Endothelial cell of umbilical vein (primary cell): ENCODE data around the gene CYP4F22. TPM values are rescaled to one million over a fixed set of nuclear protein-coding genes. Genes with fewer than 3 reads are reported as not detected.

Source experiments
- BruUV-seq: library from RNA; stranded (reverse); fragments of 400-500 nt; replicated peaks from 2 replicates; lab custom pipeline; 2021; lab: Mats Ljungman, UMichigan
- CTCF ChIA-PET: fragments of 300-600, 350-600 bp; sonication (Branson Sonifier 250); formaldehyde crosslinking; loops from one replicate; lab custom pipeline; 2021; ENCODE audit warnings: antibody characterized with exemption, inconsistent platforms; lab: Charles Lee
- POLR2A ChIA-PET: fragments of 300-600, 350-600 bp; sonication (Branson Sonifier 250); formaldehyde crosslinking; loops from one replicate; lab custom pipeline; 2021; ENCODE audit warnings: antibody characterized with exemption, inconsistent platforms; lab: Charles Lee
- DNase-seq: peaks from one replicate; pipeline ENCODE4 v3.0.0-alpha.2; 2011; ENCODE audit warnings: low read depth, low spot score
- FAIRE-seq: peaks from 2 replicates; lab custom pipeline; 2011; peaks lifted over from hg19 to GRCh38; lab: Jason Lieb, UNC
- H2AFZ ChIP-seq: 2 replicates; pipeline ENCODE4 v1.6.0; 2012; ENCODE audit warnings: low read depth, low read length, control low read depth, inconsistent platforms
- H3K27ac ChIP-seq: 2 replicates; pipeline ENCODE4 v1.5.1; 2011; ENCODE audit warnings: low read depth, mild to moderate bottlenecking, control low read depth, low read length, moderate library complexity; ENCODE audit not compliant: insufficient read depth
- H3K27me3 ChIP-seq, 2 experiments: 2 replicates each; pipeline versions ENCODE4 v1.6.0 to v1.6.1; 2011; ENCODE audit warnings: low read length in 2 of 2, mixed read lengths in 1 of 2; ENCODE audit not compliant: control insufficient read depth in 2 of 2, insufficient read depth in 2 of 2
- H3K36me3 ChIP-seq, 2 experiments: 2 replicates in 1 of 2; 3 replicates in 1 of 2; pipeline ENCODE4 v1.5.1; 2011; ENCODE audit warnings: low read length in 2 of 2, mild to moderate bottlenecking in 1 of 2, moderate library complexity in 1 of 2; ENCODE audit not compliant: control insufficient read depth in 2 of 2, insufficient read depth in 2 of 2; ENCODE audit errors: extremely low read depth in 1 of 2
- H3K4me1 ChIP-seq: 3 replicates; pipeline ENCODE4 v1.5.1; 2011; ENCODE audit warnings: mild to moderate bottlenecking, low read length; ENCODE audit not compliant: control insufficient read depth, insufficient read depth; ENCODE audit errors: extremely low read depth
- H3K4me2 ChIP-seq: 2 replicates; pipeline ENCODE4 v1.6.1; 2011; ENCODE audit warnings: low read length, control low read depth, mixed read lengths; ENCODE audit not compliant: insufficient read depth
- H3K4me3 ChIP-seq, 3 experiments: fragments of 200-600 bp in 1 of 3; sonication (generic), shearing (Covaris generic) in 1 of 3; replicated peaks in 1 of 3; 2 replicates each; pipeline ENCODE4 v1.5.1; 2011 to 2016; ENCODE audit warnings: control low read depth in 3 of 3, low read length in 3 of 3, mild to moderate bottlenecking in 2 of 3, inconsistent platforms in 1 of 3, low read depth in 1 of 3, moderate library complexity in 1 of 3; ENCODE audit not compliant: insufficient read depth in 1 of 3
- H3K79me2 ChIP-seq: 2 replicates; pipeline ENCODE4 v1.6.0; 2012; ENCODE audit warnings: low read length, inconsistent platforms; ENCODE audit not compliant: control insufficient read depth, insufficient read depth
- H3K9ac ChIP-seq: replicated peaks from 2 replicates; pipeline ENCODE3; 2011; ENCODE audit warnings: low read length, control low read depth; ENCODE audit not compliant: insufficient read depth; ENCODE audit errors: extremely low read depth
- H3K9me1 ChIP-seq: replicated peaks from 3 replicates; pipeline ENCODE4 v1.6.0; 2011; ENCODE audit warnings: mild to moderate bottlenecking, low read length; ENCODE audit not compliant: control insufficient read depth, insufficient read depth; ENCODE audit errors: extremely low read depth
- H3K9me3 ChIP-seq: replicated peaks from 2 replicates; pipeline ENCODE4 v1.5.1; 2012; ENCODE audit warnings: low read length, inconsistent platforms; ENCODE audit not compliant: control insufficient read depth, insufficient read depth
- H4K20me1 ChIP-seq: replicated peaks from 2 replicates; pipeline ENCODE3; 2011; ENCODE audit warnings: mild to moderate bottlenecking, low read length; ENCODE audit not compliant: control insufficient read depth, insufficient read depth; ENCODE audit errors: extremely low read depth
- EZH2 ChIP-seq: IDR thresholded peaks from 2 replicates; pipeline ENCODE4 v1.6.1; 2012; ENCODE audit warnings: borderline replicate concordance, low read depth, mild to moderate bottlenecking, moderate library complexity, low read length, inconsistent platforms; ENCODE audit not compliant: severe bottlenecking
- FOS ChIP-seq: IDR thresholded peaks from 2 replicates; pipeline ENCODE4 v1.6.1; 2011; ENCODE audit warnings: mild to moderate bottlenecking, low read length, moderate library complexity, borderline replicate concordance; ENCODE audit not compliant: insufficient read depth
- GATA2 ChIP-seq: IDR thresholded peaks from 2 replicates; pipeline ENCODE4 v1.7.0; 2011; ENCODE audit warnings: low read depth, mild to moderate bottlenecking, moderate library complexity, mixed read lengths, low read length; ENCODE audit not compliant: insufficient read length, insufficient read depth
- JUN ChIP-seq: IDR thresholded peaks from 2 replicates; pipeline ENCODE4 v1.6.1; 2011; ENCODE audit warnings: borderline replicate concordance, low read depth; ENCODE audit not compliant: insufficient read length, insufficient read depth
- MYC ChIP-seq: IDR thresholded peaks from one replicate; pipeline ENCODE4 v1.6.1; 2011; ENCODE audit warnings: mild to moderate bottlenecking, low read depth, low read length
- POLR2A ChIP-seq: IDR thresholded peaks from 2 replicates; pipeline ENCODE4 v1.6.1; 2012; ENCODE audit warnings: low read depth, mild to moderate bottlenecking, control low read depth, low read length
- POLR2AphosphoS5 ChIP-seq: IDR thresholded peaks from 2 replicates; pipeline ENCODE4 v1.6.1; 2012; ENCODE audit warnings: low read depth, mild to moderate bottlenecking, control low read depth, low read length, moderate library complexity; ENCODE audit not compliant: insufficient read depth
- dilution Hi-C: fragments of 300-500 bp; cut with MboI; formaldehyde crosslinking; loops from one replicate; pipeline ENCODE4 v1.15.0; 2019; ENCODE audit warnings: low sequenced_read_pairs; ENCODE audit not compliant: extremely low pct_ligation_motif_present
- intact Hi-C: fragments of 100-400 bp; cut with micrococcal nuclease; formaldehyde crosslinking; loops from one replicate; pipeline ENCODE4 v1.10.0; 2022
- polyA plus RNA-seq, 4 experiments: library from polyadenylated mRNA; depleted of rRNA in 3 of 4; stranded (reverse) in 3 of 4; unstranded in 1 of 4; fragments of >200 nt; gene quantifications; 2 replicates each; pipeline versions ENCODE4 v1.2.1 to v1.2.3, GENCODE V29; 2011 to 2012; ENCODE audit warnings: missing spikeins in 1 of 4
- total RNA-seq: library from RNA; stranded (reverse); gene quantifications from 2 replicates; pipeline ENCODE4 v1.2.3, GENCODE V29; 2021
- TF ChIP-seq, protein P1 (sequence below), 2 donors: IDR thresholded peaks; 1 replicate in 1 of 2; 2 replicates in 1 of 2; pipeline ENCODE4 v1.5.1; 2011; ENCODE audit warnings: low read length in 2 of 2, mild to moderate bottlenecking in 2 of 2, moderate library complexity in 2 of 2, control low read depth in 1 of 2, inconsistent platforms in 1 of 2, low read depth in 1 of 2; ENCODE audit not compliant: insufficient read depth in 1 of 2; ENCODE audit errors: extremely low read depth in 1 of 2
- TF ChIP-seq, protein P2 (sequence below): IDR thresholded peaks from 2 replicates; pipeline ENCODE4 v1.6.1; 2011; ENCODE audit not compliant: insufficient read depth, insufficient read length

CYP4F22 gene
- total and polyA plus RNA-seq, 2 donors (not counting 3 experiments of a cell fraction or from before 2014, with no cell fraction given) = not detected

GRCh38 chr19:15557223-15557622 lies 48.9 kb downstream of the CYP4F22 start:
- Histone ChIP-seq H3K9ac (no peak overlapping the region), H3K4me1 (peaks cover 6% of the 10 kb centered on the region), H3K79me2 (no peaks in the 10 kb centered on the region), H3K27me3 (peaks cover 0 to 1% of the 10 kb centered on the region in 2 experiments), H3K4me3 (no peak overlapping the region), H3K4me2 (no peak overlapping the region), H4K20me1 (no peaks in the 10 kb centered on the region), H2AFZ (no peak overlapping the region), H3K9me1 (no peaks in the 10 kb centered on the region), H3K9me3 (no peaks in the 10 kb centered on the region), H3K36me3 (no peaks in the 10 kb centered on the region), H3K27ac (no peak overlapping the region)
- TF ChIP-seq MYC = no peak
- TF ChIP-seq POLR2AphosphoS5 = no peak
- no peak for TF ChIP-seq POLR2A
- no peak for TF ChIP-seq FOS
- TF ChIP-seq GATA2 = no peak
- TF ChIP-seq, protein P1, sequence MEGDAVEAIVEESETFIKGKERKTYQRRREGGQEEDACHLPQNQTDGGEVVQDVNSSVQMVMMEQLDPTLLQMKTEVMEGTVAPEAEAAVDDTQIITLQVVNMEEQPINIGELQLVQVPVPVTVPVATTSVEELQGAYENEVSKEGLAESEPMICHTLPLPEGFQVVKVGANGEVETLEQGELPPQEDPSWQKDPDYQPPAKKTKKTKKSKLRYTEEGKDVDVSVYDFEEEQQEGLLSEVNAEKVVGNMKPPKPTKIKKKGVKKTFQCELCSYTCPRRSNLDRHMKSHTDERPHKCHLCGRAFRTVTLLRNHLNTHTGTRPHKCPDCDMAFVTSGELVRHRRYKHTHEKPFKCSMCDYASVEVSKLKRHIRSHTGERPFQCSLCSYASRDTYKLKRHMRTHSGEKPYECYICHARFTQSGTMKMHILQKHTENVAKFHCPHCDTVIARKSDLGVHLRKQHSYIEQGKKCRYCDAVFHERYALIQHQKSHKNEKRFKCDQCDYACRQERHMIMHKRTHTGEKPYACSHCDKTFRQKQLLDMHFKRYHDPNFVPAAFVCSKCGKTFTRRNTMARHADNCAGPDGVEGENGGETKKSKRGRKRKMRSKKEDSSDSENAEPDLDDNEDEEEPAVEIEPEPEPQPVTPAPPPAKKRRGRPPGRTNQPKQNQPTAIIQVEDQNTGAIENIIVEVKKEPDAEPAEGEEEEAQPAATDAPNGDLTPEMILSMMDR (IDR thresholded peaks at IDR 0.05; ENCODE audit: extremely low read depth in 1 of 2, insufficient read depth in 1 of 2, low read depth in 1 of 2, low read length in 2 of 2) = no peak
- TF ChIP-seq EZH2 = no peak
- TF ChIP-seq, protein P2, sequence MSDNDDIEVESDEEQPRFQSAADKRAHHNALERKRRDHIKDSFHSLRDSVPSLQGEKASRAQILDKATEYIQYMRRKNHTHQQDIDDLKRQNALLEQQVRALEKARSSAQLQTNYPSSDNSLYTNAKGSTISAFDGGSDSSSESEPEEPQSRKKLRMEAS = no peak
- no peak for TF ChIP-seq JUN
- FAIRE-seq (no peak), DNase-seq (no peak)
- dilution Hi-C loops = no loop called here
- intact Hi-C loops = loop anchor here (2.0 to 5.0 kb wide), 4 partner anchors 90 to 464 kb away; no protein-coding TSS in a partner anchor
- BruUV-seq = no TSS peak
- POLR2A ChIA-PET = interaction anchor here (0.7 kb wide), 1 partner anchor 43 kb away, joined by 4 read pairs; no protein-coding TSS in a partner anchor
- CTCF ChIA-PET = interaction anchor here (1.0 to 2.5 kb wide), 3 partner anchors 138 to 396 kb away, joined by 5 to 24 read pairs (median 12); partner anchors contain the start of gene AKAP8L
